AG10803 (cell line): Measurements from ENCODE around the gene SOCS1.

Experiments
- DNase-seq: peaks from one replicate; pipeline ENCODE4 v3.0.0; 2010; ENCODE audit warnings: low read depth
- H3K4me3 ChIP-seq: 2 replicates; pipeline ENCODE4 v1.5.1; 2011; ENCODE audit warnings: mild to moderate bottlenecking, low read length, control low read depth
- TF ChIP-seq, protein P1 (sequence below): conservative IDR thresholded peaks from 2 replicates; pipeline ENCODE4 v1.5.1; 2011; ENCODE audit warnings: mild to moderate bottlenecking, low read length, control low read depth, inconsistent platforms

SOCS1 gene

GRCh38 chr16:11298143-11298900 is 42.3 kb upstream of the SOCS1 start:
- DNase-seq: no peak
- TF ChIP-seq, protein P1, sequence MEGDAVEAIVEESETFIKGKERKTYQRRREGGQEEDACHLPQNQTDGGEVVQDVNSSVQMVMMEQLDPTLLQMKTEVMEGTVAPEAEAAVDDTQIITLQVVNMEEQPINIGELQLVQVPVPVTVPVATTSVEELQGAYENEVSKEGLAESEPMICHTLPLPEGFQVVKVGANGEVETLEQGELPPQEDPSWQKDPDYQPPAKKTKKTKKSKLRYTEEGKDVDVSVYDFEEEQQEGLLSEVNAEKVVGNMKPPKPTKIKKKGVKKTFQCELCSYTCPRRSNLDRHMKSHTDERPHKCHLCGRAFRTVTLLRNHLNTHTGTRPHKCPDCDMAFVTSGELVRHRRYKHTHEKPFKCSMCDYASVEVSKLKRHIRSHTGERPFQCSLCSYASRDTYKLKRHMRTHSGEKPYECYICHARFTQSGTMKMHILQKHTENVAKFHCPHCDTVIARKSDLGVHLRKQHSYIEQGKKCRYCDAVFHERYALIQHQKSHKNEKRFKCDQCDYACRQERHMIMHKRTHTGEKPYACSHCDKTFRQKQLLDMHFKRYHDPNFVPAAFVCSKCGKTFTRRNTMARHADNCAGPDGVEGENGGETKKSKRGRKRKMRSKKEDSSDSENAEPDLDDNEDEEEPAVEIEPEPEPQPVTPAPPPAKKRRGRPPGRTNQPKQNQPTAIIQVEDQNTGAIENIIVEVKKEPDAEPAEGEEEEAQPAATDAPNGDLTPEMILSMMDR: no peak
- H3K4me3 ChIP-seq: no peak overlapping the region

- TF ChIP-seq, protein P1: no peak
- peak overlapping the region; percentile 17 for H3K4me3 ChIP-seq
- peak; percentile 68 for DNase-seq
These were observed 41.6 kb upstream of the SOCS1 start for GRCh38 chr16:11297492-11298142.

DNA sequence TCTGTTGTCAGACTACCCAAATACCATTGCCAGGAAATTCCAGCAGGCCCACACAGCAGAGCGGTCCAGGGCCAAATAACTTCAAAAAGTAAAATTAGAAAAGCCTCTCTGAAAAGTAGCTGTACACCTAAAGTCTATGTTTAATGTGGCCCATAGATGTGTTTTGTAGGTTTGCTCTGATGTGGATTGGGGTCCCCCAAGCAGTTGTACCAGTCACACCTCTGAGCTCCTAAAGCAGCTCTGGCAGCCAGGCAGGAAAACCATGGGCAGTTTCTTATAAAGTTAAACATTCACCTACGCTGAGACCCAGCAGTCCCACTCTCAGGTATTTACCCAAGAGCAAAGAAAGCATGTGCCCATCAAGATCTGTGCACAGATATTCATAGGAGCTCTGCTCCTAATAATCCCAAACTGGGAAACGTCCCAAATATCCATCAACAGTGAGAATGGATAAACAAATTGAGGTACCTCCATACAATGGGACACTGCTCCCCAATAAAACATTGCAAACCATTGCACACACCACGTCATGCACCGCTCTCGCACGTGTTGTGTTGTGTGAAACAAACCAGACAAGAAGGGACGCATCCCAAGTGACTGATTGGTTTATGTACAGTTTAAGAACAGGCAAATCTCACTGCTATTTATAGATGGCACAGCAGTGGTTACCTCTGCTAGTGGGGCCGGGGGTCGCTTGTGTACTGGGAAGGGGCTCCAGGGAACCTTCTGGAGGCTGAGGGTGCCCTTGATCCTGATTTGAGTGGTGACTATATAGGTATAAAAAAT is 40.9 kb upstream of the SOCS1 start:
- DNase-seq: no peak
- TF ChIP-seq, protein P1: no peak
- H3K4me3 ChIP-seq: no peak overlapping the region; the same call in 1 of the 2 replicates

DNA sequence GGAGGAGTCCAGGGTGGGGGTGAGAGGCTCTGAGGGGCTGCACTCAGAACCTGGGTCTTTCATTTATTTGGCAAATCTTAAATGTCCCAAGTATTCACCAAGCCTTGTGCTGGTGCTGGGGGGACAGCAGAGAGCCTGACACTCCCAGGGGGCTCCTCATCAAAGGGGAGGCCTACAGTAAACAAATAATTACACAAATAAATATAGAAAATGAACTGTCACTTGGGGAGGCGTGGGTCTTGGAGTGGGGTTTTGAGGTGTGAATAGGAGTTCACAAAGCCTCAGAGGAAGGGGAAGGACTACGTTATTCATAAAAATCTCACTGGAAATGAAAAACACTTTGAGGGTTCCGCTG is 40.3 kb upstream of the SOCS1 start:
- DNase-seq: no peak
- TF ChIP-seq, protein P1: no peak
- H3K4me3 ChIP-seq: no peak overlapping the region

DNA sequence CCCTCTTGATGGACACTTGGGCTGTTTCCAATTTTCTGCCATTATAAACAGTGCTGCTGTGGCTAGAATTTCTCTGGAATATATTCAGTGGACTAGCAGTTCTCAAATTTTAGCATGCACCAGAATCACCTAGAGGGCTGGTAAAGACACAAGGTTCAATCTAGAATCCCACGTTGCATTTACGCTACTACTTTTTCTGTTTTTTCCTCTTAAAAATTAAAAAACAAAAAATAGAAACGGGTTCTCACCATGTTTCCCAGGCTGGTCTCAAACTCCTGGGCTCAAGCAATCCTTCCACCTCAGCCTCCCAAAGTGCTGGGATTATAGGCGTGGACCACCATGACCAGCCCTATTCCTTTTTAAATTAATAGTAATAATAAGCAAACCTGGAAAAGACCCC is 39.7 kb upstream of the SOCS1 start:
- no peak for DNase-seq
- TF ChIP-seq, protein P1: no peak
- no peak overlapping the region for H3K4me3 ChIP-seq

GRCh38 chr16:11292076-11292748 is 36.2 kb upstream of the SOCS1 start:
- TF ChIP-seq, protein P1: no peak
- no peak overlapping the region for H3K4me3 ChIP-seq
- DNase-seq: no peak
